ENCODE data around the gene FRMD5.

FRMD5 gene

DNA sequence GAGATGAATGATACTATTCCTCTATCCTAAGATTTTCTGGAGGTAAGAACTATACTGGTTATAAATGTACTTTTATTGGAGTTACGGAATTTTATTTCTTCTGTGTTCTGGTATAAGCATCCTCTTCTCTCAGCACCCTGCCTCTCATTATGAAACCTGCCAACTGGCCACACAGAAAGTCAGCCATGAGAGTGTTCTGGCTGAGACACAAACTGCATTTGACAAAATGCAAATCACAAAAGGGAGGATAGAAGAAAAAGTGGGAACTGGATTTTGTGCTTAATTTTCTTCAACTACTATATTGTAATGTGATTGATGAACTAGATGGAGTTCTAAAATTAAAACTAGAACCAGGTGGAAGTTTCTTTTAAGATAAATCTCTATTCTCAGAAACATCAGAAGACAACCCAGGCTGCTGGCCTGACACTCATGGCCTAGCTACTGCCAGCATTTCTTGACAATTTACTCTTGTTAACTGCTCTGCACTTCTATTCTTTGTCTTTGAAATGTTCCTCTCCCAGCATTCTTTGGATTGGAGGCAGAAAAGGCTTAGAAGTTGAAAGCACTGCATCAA, 225.2 kb downstream of the FRMD5 start:
- TF ChIP-seq FOXP2 (optimal IDR thresholded peaks at IDR 0.05; ENCODE audit: borderline replicate concordance, extremely low read depth, extremely low read length, insufficient read depth) (no peak), SIN3A (IDR thresholded peaks at IDR 0.05; ENCODE audit: borderline replicate concordance, insufficient read depth, low read length) (no peak), TAF1 (IDR thresholded peaks at IDR 0.05; ENCODE audit: borderline replicate concordance, insufficient read depth, low read length) (no peak), POLR2AphosphoS5 (IDR thresholded peaks at IDR 0.05; ENCODE audit: low read depth, low read length) (no peak)
- TF ChIP-seq, protein P1, sequence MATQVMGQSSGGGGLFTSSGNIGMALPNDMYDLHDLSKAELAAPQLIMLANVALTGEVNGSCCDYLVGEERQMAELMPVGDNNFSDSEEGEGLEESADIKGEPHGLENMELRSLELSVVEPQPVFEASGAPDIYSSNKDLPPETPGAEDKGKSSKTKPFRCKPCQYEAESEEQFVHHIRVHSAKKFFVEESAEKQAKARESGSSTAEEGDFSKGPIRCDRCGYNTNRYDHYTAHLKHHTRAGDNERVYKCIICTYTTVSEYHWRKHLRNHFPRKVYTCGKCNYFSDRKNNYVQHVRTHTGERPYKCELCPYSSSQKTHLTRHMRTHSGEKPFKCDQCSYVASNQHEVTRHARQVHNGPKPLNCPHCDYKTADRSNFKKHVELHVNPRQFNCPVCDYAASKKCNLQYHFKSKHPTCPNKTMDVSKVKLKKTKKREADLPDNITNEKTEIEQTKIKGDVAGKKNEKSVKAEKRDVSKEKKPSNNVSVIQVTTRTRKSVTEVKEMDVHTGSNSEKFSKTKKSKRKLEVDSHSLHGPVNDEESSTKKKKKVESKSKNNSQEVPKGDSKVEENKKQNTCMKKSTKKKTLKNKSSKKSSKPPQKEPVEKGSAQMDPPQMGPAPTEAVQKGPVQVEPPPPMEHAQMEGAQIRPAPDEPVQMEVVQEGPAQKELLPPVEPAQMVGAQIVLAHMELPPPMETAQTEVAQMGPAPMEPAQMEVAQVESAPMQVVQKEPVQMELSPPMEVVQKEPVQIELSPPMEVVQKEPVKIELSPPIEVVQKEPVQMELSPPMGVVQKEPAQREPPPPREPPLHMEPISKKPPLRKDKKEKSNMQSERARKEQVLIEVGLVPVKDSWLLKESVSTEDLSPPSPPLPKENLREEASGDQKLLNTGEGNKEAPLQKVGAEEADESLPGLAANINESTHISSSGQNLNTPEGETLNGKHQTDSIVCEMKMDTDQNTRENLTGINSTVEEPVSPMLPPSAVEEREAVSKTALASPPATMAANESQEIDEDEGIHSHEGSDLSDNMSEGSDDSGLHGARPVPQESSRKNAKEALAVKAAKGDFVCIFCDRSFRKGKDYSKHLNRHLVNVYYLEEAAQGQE (IDR thresholded peaks at IDR 0.05; ENCODE audit: insufficient read depth in 1 of 2, low read depth in 2 of 2, low read length in 2 of 2), result no peak

DNA sequence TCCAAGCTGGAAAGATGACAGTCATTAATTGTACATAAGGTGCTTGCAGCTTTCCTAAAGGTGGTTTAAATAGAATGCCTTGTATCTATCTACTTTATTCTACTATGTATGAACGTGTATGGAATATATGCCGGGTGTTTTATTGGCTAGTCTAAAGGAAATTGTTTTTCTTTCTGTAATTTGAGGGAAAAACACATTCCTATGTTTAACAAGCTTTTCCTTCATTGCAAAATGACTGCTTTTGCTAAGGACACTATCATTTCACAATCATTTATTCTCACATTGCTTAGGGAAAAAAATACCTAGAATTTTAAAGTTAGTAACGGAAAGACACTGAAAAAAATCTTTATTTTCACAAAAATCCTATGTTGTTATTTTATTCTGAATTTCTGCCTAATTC, 226.5 kb downstream of the FRMD5 start:
- TF ChIP-seq, protein P1 (IDR thresholded peaks at IDR 0.05; ENCODE audit: insufficient read depth in 1 of 2, low read depth in 2 of 2, low read length in 2 of 2), result no peak
- TF ChIP-seq FOXP2 (optimal IDR thresholded peaks at IDR 0.05; ENCODE audit: borderline replicate concordance, extremely low read depth, extremely low read length, insufficient read depth), result no peak
- no peak for TF ChIP-seq TAF1 (IDR thresholded peaks at IDR 0.05; ENCODE audit: borderline replicate concordance, insufficient read depth, low read length)
- TF ChIP-seq POLR2AphosphoS5 (IDR thresholded peaks at IDR 0.05; ENCODE audit: low read depth, low read length), result no peak
- no peak for TF ChIP-seq SIN3A (IDR thresholded peaks at IDR 0.05; ENCODE audit: borderline replicate concordance, insufficient read depth, low read length)

DNA sequence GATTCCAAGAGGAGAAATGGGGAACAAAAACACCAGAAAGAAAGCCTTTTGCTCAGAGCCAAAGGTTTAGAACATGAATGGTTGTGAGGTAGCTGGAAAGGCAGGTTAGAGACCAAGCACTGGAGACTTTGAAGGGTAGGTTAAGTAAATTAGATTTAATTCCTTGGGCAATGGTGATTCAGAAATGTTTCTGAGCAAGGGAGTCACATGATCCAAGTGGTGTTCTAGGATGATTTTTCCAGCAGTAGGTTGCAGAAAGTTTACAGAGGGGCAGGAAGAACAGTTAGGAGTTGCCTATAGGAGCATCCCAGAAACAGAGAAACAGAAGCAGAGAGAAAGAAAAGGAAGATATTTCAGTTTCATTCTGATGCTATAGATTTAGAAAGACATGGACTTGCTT, 228.4 kb downstream of the FRMD5 start:
- TF ChIP-seq POLR2AphosphoS5 (IDR thresholded peaks at IDR 0.05; ENCODE audit: low read depth, low read length), result no peak

DNA sequence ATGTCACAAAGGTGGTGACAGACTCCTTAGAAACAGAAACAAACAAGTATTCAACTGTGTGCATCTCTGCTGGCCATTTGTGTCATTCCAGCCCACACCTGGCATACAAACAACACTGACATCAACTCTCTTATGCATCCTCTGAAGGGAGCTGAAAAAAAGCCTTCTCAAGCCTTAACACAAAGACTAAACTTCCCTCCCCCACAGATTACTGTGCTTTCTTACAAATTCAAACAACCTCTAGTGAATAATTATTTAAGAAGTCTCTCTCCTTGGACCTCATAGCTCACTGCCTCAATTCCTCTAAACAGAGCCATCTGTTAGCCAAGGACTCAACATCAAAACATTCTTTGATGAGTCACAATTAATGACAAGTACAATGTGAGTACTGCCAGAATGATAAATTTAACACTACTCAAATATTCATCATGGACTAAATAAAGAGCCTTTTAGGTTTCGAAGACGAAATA, 236.2 kb downstream of the FRMD5 start:
- TF ChIP-seq, protein P1 (IDR thresholded peaks at IDR 0.05; ENCODE audit: insufficient read depth in 1 of 2, low read depth in 2 of 2, low read length in 2 of 2), result no peak
- TF ChIP-seq POLR2AphosphoS5 (IDR thresholded peaks at IDR 0.05; ENCODE audit: low read depth, low read length) (no peak), FOXP2 (optimal IDR thresholded peaks at IDR 0.05; ENCODE audit: borderline replicate concordance, extremely low read depth, extremely low read length, insufficient read depth) (no peak), SIN3A (IDR thresholded peaks at IDR 0.05; ENCODE audit: borderline replicate concordance, insufficient read depth, low read length) (no peak), TAF1 (IDR thresholded peaks at IDR 0.05; ENCODE audit: borderline replicate concordance, insufficient read depth, low read length) (no peak)

DNA sequence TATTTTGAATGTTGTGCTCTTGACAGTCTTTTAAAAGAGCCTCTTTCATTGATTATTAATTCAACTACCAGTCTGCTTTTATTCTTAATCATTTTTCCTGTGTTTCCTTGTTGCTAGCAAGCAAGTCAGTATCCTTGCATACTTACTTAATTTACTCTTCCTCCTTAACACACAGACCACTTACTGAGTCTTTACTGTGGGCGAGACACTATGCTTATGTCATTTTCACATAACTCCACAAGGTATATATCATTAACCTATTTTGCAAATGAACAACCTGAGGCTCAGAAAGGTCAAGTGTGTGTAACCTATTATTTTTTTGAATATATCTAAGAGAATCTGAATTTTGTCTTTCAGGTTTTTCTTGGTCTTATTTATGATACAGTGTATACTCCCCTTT, 237.3 kb downstream of the FRMD5 start:
- TF ChIP-seq FOXP2 (optimal IDR thresholded peaks at IDR 0.05; ENCODE audit: borderline replicate concordance, extremely low read depth, extremely low read length, insufficient read depth) (no peak), POLR2AphosphoS5 (IDR thresholded peaks at IDR 0.05; ENCODE audit: low read depth, low read length) (no peak), TAF1 (IDR thresholded peaks at IDR 0.05; ENCODE audit: borderline replicate concordance, insufficient read depth, low read length) (no peak)
- TF ChIP-seq, protein P1 (IDR thresholded peaks at IDR 0.05; ENCODE audit: insufficient read depth in 1 of 2, low read depth in 2 of 2, low read length in 2 of 2), result no peak

Measured in PFSK-1 (cell line).